Measurements from ENCODE around the gene SELENOM.
"Not testable (repeated sequence)": the region's sequence is repeated elsewhere in the genome, so short reads cannot be mapped to it uniquely, and the experiment has no call there.

The SELENOM gene

GRCh38 chr22:31133911-31134310, 26.5 kb upstream of the SELENOM start:
- in situ Hi-C loops (cut with MboI; ENCODE audit: low sequenced_read_pairs): no loop called here

DNA sequence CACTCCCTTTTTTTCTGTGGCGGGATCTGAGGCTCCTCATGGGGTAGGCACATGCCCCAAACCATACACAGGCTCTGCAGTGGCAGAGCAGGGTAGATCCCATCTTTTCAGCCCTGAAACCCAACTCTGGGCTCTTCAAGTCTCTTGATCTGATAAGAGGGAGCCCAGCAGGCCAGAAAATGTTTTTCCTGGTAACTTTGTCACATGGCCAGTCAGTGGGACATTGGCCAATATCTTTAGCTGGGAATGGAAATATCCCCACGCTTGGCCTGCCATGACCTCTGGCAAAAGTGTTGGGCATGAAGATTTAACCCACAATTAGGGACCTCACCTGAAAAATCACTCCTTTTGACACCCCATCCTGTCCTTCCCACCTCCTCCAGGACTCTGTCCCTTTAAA, 23.5 kb upstream of the SELENOM start:
- in situ Hi-C loops (cut with MboI; ENCODE audit: low sequenced_read_pairs): no loop called here

- in situ Hi-C loops (cut with MboI; ENCODE audit: low sequenced_read_pairs): no loop called here
Observed at GRCh38 chr22:31128156-31128555, 20.8 kb upstream of the SELENOM start.

- in situ Hi-C loops (cut with MboI; ENCODE audit: low sequenced_read_pairs): no loop called here
Observed at GRCh38 chr22:31127181-31127772, 19.9 kb upstream of the SELENOM start.

- in situ Hi-C loops (cut with MboI; ENCODE audit: low sequenced_read_pairs): no loop called here
Observed at GRCh38 chr22:31126869-31127175, 19.5 kb upstream of the SELENOM start.

GRCh38 chr22:31126128-31126868, 18.9 kb upstream of the SELENOM start:
- in situ Hi-C loops (cut with MboI; ENCODE audit: low sequenced_read_pairs): no loop called here

DNA sequence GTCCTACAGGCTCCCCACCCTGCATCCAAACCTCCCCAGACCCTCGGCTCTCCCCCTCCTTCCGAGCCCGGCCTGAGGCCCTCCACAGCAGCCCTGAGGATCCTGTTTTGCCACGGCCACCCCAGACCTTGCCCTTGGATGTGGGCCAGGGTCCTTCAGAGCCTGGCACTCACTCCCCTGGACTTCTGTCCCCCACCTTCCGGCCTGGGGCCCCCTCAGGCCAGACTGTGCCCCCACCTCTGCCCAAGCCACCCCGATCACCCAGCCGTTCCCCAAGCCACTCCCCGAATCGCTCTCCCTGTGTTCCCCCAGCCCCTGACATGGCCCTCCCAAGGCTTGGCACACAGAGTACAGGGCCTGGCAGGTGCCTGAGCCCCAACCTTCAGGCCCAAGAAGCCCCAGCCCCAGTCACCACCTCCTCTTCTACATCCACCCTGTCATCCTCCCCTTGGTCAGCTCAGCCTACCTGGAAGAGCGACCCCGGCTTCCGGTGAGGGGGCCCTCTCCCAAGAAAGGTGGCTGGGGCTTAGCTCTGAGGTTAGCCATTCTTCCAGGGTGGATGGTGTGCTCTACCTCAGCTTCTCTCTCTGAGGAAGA, 18.3 kb upstream of the SELENOM start:
- in situ Hi-C loops (cut with MboI; ENCODE audit: low sequenced_read_pairs): no loop called here

DNA sequence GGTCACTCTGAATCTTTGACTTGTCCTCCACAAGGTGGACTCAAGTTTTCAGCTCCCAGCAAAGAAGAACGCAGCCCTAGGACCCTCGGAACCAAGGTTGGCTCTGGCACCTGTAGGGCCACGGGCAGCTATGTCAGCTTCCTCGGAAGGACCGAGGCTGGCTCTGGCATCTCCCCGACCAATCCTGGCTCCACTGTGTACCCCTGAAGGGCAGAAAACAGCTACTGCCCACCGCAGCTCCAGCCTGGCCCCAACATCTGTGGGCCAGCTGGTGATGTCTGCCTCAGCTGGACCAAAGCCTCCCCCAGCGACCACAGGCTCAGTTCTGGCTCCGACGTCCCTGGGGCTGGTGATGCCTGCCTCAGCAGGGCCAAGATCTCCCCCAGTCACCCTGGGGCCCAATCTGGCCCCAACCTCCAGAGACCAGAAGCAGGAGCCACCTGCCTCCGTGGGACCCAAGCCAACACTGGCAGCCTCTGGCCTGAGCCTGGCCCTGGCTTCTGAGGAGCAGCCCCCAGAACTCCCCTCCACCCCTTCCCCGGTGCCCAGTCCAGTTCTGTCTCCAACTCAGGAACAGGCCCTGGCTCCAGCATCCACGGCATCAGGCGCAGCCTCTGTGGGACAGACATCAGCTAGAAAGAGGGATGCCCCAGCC, 17.6 kb upstream of the SELENOM start:
- in situ Hi-C loops (cut with MboI; ENCODE audit: low sequenced_read_pairs): no loop called here

DNA sequence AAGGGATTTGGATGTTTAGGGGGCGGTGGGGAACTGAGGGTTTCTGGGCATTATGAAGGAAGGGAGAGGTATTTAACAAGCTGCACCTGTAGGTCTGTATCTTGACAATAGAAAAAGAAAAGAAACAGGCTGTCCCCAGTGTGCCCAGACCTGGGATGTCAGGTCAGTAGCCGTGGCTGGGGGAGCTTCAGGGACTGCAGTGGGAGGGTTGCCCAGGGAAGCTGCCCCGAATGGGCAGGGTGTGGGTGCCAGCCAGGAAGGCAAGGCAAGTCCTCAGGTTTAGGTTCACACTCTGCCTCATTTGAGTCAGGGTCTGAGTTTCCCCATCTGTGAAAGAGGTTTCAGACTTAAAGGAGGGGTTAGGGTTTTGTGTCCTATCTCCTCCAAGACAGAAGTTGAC, 16.9 kb upstream of the SELENOM start:
- in situ Hi-C loops (cut with MboI; ENCODE audit: low sequenced_read_pairs): no loop called here

DNA sequence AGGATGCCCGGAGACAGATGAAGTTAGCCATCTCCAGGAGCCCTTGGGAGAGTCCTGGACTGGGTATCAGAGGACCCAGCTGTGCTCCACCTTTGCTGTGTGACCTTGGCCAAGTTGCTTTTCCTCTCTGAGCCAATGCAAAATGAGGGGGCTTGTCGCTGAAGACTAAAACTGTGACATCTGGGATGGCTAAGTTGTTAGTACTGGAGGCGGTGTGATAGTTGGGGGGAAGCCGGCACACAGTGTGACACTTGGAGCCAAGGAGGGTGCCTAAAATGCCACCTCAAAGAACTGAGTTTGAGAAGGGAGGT, 15.9 kb upstream of the SELENOM start:
- in situ Hi-C loops (cut with MboI; ENCODE audit: low sequenced_read_pairs): no loop called here

DNA sequence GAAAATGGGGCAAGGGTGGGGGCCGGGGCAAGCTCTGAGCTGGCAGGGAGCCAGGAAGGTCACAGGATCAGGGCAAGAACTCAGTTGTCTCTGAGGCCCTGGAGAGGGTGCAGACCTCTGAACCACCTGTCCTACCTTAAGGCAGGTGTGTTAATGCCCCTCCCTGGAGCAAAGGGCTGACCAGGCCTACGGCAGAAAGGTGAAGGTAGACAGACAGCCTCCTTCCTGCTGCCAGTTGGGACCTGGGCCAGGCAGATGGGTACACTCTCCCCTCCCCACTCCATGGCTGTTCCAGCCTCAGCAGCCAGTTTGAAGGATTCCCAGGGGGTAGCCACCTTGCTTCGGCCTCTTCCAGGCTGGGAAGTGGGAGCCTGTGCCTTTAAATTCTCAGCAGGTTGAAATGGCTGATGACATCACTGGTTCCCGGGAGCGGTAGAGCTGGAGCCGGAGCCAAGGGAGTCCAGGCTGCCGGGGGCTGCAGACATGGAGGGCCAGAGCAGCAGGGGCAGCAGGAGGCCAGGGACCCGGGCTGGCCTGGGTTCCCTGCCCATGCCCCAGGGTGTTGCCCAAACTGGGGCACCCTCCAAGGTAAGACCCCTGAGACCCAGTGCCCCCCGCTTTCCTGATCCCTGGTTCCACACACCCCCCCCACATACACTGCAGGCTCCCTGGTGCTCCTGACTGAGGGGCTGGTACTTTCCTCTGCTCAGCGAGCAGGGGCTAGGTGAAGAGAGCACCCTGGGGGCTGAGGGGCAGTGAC, 15.3 kb upstream of the SELENOM start, which contains the start of gene INPP5J:
TSS of gene INPP5J (plus strand) at position 435 of the 760 bp plus-strand sequence. CDS start at position 484, 49 bp downstream.
- in situ Hi-C loops (cut with MboI; ENCODE audit: low sequenced_read_pairs): no loop called here

- in situ Hi-C loops (cut with MboI; ENCODE audit: low sequenced_read_pairs): no loop called here
Observed at GRCh38 chr22:31122196-31122531, 14.8 kb upstream of the SELENOM start.

GRCh38 chr22:31121403-31121802, 14.0 kb upstream of the SELENOM start:
- in situ Hi-C loops (cut with MboI; ENCODE audit: low sequenced_read_pairs): no loop called here

DNA sequence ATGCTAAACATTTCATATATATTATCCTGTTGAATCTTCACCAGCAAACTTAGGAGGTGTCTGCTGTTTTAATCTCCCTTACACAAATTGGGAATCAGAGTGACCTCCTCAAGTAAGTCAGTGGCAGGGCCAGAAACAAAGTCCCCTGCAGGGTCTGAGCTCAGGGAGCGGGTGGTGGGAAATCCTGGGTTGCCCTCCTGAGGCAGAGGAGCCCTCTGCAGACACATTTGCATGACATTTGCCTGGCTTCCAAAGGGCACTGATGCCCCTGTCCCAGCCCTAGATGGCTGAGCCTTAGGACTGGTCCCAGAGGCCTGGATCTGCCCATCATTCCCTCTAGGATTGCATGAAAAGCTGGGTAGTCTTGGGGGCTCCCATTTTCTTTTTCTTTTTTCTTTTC, 13.3 kb upstream of the SELENOM start:
- in situ Hi-C loops (cut with MboI; ENCODE audit: low sequenced_read_pairs): no loop called here

DNA sequence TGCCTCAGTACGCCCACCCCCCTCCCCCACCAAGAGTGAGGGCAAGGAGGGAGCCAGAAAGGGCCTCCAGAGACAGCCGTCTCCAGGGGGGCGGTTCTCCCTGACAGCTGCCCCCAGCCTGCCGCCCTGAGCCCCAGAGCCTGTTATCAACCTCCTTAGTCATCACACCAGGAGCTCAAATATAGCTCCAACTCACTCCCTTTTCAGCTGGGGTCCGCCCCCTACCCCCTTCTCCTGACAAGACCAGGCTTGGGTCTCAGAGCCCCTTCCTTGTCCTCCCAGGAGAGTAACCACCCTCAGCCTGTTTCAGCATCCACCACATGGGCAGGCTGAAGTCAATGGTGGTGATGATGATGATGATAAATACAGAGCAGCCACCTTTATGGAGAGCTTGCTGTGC, 12.9 kb upstream of the SELENOM start:
- in situ Hi-C loops (cut with MboI; ENCODE audit: low sequenced_read_pairs): no loop called here

DNA sequence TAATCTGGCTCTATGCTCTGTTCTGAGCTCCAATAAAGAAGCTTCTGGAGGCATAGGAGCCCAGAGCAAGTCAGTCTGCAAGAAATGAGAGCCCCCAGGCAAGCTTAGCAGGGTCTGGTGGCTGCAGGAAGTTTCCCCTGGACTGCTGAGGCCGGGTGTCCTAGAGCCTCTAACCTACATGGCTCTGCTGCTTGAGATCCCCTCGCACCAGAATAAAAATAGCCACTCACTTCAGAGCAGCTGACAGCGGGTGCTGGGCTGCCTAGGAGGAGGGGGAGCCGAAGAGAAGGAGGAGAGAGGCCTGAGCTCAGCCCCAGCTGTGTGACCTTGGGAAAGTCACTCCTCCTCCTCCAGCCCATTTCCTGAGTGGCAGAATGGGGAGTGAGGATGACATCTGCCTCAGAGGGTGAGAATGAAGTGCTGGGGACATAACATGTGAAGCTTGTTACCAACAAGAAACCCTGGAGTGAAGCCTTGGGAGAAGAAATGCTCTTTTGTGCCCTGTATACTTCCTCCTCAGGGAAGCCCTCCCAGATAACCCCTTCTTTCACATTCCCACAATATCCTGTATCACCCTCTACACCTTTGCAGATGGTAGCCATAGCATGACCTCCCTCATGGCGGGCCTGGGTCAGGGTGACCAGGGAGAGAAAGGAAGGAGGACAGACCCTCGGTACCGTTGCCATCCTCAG, 11.8 kb upstream of the SELENOM start:
- in situ Hi-C loops (cut with MboI; ENCODE audit: low sequenced_read_pairs): no loop called here

DNA sequence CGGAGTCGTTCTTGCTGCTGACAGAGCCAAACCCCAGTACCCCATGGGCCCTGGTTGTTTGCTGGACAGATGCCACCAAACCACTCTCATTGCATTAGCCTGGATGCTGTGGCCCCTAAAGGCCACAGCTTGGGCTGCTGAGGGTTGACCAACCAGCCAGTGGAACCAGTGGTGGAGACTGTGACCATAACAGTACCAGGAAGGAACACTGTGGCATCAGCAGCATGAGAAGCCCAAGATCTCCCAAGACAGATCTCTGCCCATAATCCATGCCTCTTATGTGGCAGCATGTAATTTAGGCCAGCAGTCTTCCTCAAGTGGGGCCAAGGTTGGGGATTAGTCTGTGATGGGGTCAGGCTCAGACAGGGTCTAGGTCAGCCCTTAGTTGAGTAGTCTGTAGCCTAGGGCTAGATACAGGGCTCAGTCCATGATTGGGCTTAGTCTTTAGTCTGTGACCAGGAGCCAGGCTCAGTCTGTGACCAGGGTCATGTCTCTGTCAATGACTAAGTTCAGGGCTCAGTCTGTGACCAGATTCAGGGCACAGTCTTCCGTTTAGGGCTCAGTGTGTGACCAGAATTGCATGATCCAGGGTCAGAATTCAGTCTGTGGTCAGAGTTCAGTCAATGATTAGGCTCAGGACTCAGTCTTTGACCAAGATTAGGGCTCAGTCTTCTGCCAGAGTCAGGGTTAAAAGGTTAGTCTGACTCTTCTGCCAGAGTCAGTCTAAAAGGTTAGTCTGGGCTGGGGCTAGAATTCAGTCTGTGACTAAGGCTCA, 10.9 kb upstream of the SELENOM start:
- in situ Hi-C loops (cut with MboI; ENCODE audit: low sequenced_read_pairs): no loop called here

DNA sequence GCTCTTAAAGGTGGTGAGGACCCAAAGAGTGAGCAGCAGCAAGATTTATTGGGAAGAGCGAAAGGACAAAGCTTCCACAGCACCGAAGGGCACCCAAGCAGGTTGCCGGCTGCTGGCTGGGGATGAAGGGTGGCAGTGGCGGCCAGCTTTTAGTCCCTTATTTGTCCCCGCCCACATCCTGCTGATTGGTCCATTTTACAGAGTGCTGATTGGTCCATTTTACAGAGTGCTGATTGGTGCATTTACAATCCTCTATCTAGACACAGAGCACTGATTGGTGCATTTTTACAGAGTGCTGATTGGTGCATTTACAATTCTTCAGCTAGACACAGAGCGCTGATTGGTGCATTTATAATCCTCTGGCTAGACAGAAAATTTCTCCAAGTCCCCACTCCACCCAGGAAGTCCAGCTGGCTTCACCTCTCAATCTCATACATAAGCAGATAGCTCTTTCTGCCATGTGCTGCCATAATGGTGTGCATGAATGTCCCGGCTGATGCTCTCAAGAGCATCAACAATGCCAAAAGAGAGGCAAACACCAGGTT, 5.3 kb upstream of the SELENOM start:
- in situ Hi-C loops (cut with MboI; ENCODE audit: low sequenced_read_pairs): not testable (repeated sequence)

- in situ Hi-C loops (cut with MboI; ENCODE audit: low sequenced_read_pairs): no loop called here
Observed at GRCh38 chr22:31107894-31108218, 488 bp upstream of the SELENOM start.

DNA sequence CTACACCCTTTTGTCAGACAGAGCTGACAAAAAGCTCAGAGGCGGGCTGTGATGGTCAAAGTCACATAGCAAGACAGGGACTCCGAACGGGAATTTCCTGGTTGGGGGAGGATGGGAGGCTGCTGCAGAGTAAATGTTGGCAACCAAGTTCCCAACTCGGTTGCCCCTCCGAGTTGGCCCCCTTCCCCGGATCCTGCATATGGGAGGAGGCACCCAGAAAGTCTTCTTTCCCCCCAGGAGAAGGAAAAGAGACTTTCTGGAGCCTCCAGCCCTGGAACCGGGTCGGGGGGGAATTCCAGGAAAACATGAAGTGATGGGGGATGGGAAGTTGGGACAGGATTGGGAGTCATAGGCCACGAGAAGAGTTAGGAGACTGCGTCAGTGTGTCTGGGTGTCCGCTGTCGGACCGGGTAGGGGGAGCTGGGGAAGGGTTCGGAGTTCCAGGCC, 614 bp downstream of the SELENOM start:
- in situ Hi-C loops (cut with MboI; ENCODE audit: low sequenced_read_pairs): no loop called here

Data from HL-60/S4 treated with retinoic acid at 250 ng/mL for 4 days and 3 days (cell line).